Effector memory CD4-positive, alpha-beta T cell (primary cell): ENCODE results near the gene ELAVL2.

Source experiments
- DNase-seq, 3 donors: peaks; one replicate each; pipeline ENCODE4 v3.0.0-alpha.2; 2020
- H3K27ac ChIP-seq: 2 replicates; pipeline ENCODE4 v1.7.0; 2013; ENCODE audit warnings: mild to moderate bottlenecking, low read length, moderate library complexity; ENCODE audit not compliant: insufficient read depth, poor library complexity, severe bottlenecking
- H3K27me3 ChIP-seq: replicated peaks from 2 replicates; pipeline ENCODE4 v1.7.0; 2013; ENCODE audit warnings: mild to moderate bottlenecking, low read length; ENCODE audit not compliant: insufficient read depth, control insufficient read depth, poor library complexity, severe bottlenecking
- H3K36me3 ChIP-seq: 2 replicates; pipeline ENCODE4 v1.7.0; 2013; ENCODE audit warnings: mild to moderate bottlenecking, low read length, moderate library complexity; ENCODE audit not compliant: control insufficient read depth, insufficient read depth
- H3K4me1 ChIP-seq: 2 replicates; pipeline ENCODE4 v1.7.0; 2013; ENCODE audit warnings: low read length, mild to moderate bottlenecking; ENCODE audit not compliant: control insufficient read depth, insufficient read depth, poor library complexity, severe bottlenecking
- H3K4me3 ChIP-seq: 2 replicates; pipeline ENCODE4 v1.7.0; 2013; ENCODE audit warnings: low read length, low read depth, mild to moderate bottlenecking; ENCODE audit not compliant: insufficient read depth, poor library complexity, severe bottlenecking
- H3K9me3 ChIP-seq: 2 replicates; pipeline ENCODE4 v1.7.0; 2013; ENCODE audit warnings: mild to moderate bottlenecking, low read length, moderate library complexity; ENCODE audit not compliant: control insufficient read depth

ELAVL2 gene

DNA sequence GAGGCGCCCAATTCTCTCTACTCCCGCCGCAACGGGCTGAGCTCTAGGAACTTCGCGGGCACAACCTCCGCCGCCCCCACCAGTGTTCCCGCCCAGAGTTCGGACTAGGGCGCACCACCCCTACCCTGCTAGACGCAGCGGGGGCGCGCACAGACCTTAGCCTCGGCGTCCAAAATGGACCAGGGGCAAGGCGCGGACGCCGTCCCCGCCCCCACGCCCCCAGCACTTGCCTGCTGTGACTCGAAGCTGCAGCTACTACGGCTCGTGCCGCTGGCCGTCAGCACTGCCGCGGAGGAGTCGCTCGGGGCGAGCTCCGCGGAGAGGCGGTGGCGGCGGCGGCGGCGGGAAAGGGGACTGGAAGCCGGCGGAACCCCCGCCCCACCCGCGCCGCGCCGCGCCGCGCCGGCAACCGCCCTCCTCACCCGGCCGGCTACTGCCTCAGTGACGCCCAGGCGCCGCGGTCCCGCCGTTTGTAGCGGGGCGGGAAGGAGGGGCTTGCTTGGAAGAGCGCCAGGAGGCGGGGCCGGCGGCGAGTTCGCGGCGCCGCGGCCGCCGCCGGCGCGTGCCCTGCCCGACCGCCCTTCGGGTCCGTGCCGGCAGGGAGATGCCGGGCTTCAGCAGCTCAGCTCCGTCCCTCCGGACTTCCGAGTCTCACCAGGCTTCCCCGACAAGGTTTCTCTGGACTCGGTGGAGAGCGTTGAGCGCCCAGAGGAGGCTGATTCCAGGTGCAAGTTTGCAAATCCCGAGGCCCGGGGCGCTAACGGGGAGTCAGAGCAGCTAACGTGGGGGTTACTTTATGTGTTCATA, 4.5 kb downstream of the ELAVL2 start:
- Histone ChIP-seq H3K9me3 (no peaks in the 10 kb centered on the region), H3K27ac (no peak overlapping the region), H3K4me1 (no peaks in the 10 kb centered on the region), H3K4me3 (no peak overlapping the region), H3K36me3 (no peaks in the 10 kb centered on the region), H3K27me3 (peaks cover 17% of the 10 kb centered on the region)
- no peak for DNase-seq

DNA sequence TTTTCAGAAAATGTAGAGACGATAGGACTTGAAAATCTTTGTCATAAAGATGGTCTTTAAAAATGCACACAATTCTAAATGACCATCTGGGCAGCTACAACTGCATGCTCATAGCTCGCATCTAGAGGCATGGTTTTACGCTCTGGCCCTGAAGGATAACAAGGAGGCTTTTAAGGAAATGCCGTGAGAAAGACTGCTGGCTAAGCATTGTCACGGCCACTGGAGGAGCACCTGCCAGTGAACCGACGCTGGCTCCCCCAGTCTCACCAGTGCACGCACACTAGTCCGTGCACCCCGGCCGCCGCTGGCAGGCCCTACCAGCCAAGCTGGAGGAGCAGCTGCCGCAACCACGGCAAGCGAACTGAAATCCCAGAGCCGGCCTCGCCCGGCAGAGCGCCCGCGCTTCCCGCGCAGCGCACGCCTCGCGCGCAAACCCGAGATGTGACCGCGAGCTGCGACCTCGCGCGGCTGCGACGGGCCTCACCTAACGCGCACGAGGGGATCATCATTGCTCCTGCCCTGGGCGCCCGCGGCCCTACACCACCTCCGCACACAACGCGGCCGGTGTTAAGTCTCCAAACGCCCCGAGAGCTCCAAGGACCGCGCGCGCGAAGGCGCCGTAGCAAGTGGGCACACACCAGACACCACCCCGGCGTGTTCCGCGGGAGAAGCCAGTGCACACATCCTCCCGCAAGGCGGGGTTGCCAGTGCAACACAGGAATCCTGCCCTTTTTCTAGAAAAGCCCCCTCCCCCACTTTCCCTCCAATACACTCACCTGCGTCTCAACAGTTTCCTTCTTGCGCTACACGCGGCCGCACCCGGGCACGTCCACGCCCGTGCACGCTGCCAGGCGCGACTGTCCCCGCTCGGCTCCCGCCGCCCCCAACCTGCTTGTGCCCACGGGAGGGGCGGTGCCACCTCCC, 5.3 kb downstream of the ELAVL2 start:
- no peak overlapping the region for H3K27ac ChIP-seq
- H3K4me1 ChIP-seq = no peaks in the 10 kb centered on the region
- no peaks in the 10 kb centered on the region for H3K36me3 ChIP-seq
- no peak for DNase-seq
- H3K4me3 ChIP-seq = no peak overlapping the region
- H3K27me3 ChIP-seq = peaks cover 17% of the 10 kb centered on the region
- H3K9me3 ChIP-seq = no peaks in the 10 kb centered on the region

DNA sequence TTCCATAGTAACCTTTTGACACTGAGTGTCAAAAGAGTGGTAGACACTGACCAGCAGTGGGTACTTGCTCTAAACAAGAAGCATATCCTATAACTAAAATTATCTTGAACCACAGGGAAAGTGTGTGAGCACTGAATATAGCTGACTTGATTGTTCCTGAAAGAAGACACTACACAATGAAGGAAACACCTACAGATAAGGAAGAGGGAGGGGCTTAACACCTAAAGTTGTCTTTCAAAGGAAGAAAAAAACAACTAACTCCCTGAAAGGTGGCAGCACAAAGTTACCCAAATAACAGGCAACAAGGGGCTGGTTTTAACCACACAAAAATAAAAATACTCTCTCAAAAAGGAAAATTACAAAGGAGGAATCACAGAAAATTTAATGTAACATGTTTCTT, 6.6 kb downstream of the ELAVL2 start:
- Histone ChIP-seq H3K4me1 (no peaks in the 10 kb centered on the region), H3K9me3 (no peaks in the 10 kb centered on the region), H3K27me3 (peaks cover 13% of the 10 kb centered on the region), H3K4me3 (no peak overlapping the region), H3K36me3 (no peaks in the 10 kb centered on the region), H3K27ac (no peak overlapping the region)
- DNase-seq = no peak

DNA sequence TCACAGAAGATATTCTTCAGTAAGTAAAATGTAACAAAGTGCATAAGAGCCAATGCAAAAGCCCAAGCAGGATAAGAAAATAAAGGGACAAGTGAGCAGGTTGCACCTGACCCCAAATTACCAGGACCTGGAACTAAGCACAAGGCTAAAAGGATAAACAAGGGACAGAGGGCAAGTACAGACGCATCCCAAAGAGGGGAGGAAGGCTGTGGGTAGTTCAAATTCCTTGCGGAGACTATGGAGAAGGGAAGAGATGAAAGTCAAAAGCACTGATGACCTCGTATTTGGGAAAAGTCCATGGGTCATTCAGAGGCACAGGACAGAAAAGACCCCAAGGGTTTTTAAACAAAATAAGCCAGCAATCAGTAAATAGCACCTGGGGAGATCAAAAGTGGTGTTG, 11.8 kb downstream of the ELAVL2 start:
- Histone ChIP-seq H3K4me1 (no peaks in the 10 kb centered on the region), H3K36me3 (no peaks in the 10 kb centered on the region), H3K27me3 (no peaks in the 10 kb centered on the region), H3K9me3 (no peaks in the 10 kb centered on the region), H3K27ac (no peak overlapping the region), H3K4me3 (no peak overlapping the region)
- DNase-seq = no peak

DNA sequence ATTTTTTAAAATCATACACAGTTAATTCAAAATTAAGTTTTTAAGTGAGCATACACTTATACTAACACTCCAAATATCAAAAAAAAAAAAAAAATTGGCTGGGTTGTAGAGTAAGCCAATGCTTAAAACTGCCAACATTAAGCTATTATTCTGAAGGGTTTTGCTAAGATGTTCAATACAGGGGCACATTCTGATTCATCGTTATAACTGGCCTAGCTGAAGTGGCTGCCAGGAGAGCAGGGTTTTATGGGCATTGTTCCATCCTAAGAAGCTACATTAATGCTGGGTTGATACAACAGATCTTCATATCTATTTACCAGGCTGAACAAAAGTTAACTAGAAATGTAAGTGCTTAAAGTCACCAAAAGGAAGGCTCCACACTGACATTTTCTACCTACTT, 13.4 kb downstream of the ELAVL2 start:
- Histone ChIP-seq H3K9me3 (no peaks in the 10 kb centered on the region), H3K27me3 (no peaks in the 10 kb centered on the region), H3K4me3 (no peak overlapping the region), H3K4me1 (no peaks in the 10 kb centered on the region), H3K27ac (no peak overlapping the region), H3K36me3 (no peaks in the 10 kb centered on the region)
- DNase-seq = no peak

DNA sequence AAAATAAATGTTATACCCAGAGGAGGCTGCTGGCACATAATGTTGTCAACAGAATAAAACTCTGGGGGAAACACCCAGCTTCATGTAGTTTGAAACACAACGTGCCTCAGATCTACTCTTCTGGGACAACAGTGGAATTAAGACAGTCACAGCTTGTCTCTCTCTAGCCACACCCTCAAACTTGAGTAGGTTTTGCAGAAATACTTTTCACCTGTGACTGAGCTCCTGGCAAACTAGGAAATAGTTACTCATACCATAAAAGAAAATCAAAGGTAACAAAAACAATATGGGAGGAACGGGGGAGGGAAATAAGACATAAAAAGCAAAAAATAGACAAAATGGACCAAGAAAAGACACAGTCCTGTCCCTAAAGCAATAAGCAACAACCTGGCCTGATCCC, 14.4 kb downstream of the ELAVL2 start:
- H3K4me1 ChIP-seq = no peaks in the 10 kb centered on the region
- DNase-seq = no peak
- H3K9me3 ChIP-seq = no peaks in the 10 kb centered on the region
- no peaks in the 10 kb centered on the region for H3K36me3 ChIP-seq
- no peak overlapping the region for H3K4me3 ChIP-seq
- no peaks in the 10 kb centered on the region for H3K27me3 ChIP-seq
- H3K27ac ChIP-seq = no peak overlapping the region

DNA sequence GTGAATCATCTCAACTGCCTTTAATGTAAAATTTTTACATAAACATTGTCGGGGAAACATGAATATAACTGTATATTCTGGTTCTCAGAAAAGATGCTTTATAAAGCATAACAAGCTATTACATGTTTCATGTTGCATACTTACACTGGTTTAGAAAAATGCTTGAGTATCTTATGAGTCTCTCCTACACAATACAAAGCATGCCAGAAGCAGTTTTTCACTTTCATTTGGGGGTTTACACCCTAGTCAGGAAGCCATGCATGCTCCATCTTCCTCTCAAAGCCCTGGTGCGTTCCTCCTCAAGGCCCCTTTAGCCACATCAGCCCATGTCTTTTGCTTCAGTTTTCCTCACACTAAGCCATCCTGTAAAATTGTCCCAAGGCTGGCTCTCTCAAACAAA, 22.8 kb downstream of the ELAVL2 start:
- Histone ChIP-seq H3K4me3 (no peak overlapping the region), H3K9me3 (no peaks in the 10 kb centered on the region), H3K27ac (no peak overlapping the region), H3K36me3 (no peaks in the 10 kb centered on the region), H3K4me1 (no peaks in the 10 kb centered on the region), H3K27me3 (no peaks in the 10 kb centered on the region)
- no peak for DNase-seq

DNA sequence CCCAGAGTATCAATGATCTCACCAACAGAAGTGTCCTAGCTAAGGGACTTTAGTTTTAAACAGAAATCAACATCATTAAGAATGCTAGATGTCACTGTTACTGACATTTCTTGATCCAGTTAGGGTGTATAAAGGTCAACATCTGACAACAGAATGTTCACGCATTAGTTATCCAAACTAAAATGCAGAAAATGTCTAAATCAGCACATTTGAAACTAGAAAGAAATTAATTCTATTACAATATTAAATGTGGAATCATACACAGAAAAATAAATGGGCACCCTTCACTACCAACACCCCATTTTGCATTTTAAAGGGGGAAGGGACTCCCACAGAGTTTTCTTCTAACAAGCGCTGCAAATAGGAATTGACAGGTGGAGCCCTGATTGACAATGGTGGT, 24.5 kb downstream of the ELAVL2 start:
- Histone ChIP-seq H3K9me3 (no peaks in the 10 kb centered on the region), H3K27ac (no peak overlapping the region), H3K4me1 (no peaks in the 10 kb centered on the region), H3K27me3 (no peaks in the 10 kb centered on the region), H3K4me3 (no peak overlapping the region), H3K36me3 (no peaks in the 10 kb centered on the region)
- DNase-seq = no peak

DNA sequence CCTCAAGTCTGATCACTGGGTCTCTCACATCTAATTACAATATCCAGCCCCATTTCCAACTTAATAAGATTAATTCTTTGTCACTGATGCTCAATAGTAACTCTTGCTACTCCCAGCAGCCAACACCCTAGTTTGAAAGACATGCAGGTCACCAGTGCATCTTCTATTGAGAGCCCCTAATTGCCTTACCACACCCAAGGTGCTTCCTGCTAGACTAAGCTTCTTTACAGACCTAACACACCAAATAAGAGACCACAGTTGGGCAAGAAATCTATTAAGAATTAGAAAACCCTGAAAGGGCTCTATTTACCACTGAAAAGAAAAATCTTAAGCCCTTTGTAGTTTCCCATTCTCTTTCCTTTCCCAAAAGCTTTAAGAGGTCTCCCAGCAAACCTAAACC, 26.5 kb downstream of the ELAVL2 start:
- Histone ChIP-seq H3K4me3 (no peak overlapping the region), H3K4me1 (no peaks in the 10 kb centered on the region), H3K36me3 (no peaks in the 10 kb centered on the region), H3K27ac (no peak overlapping the region), H3K9me3 (no peaks in the 10 kb centered on the region), H3K27me3 (no peaks in the 10 kb centered on the region)
- DNase-seq = no peak

DNA sequence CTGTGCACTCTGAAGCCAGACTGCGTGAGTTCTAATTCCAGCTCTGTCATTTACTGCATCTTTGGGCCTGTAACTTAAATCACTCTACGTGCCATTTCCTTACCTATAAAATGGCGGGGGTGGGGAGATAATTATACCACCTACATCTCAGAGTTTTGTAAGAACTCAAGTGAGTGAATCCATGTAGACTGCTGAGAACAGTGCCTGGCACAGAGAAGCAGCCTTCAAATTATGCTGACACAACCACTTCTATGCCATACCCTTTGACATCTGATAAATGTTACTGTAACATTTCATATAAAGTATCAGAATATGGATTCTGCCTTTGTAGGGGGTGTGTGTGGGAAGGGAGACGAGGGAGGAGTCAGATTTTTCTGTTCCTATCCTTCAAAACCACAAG, 27.7 kb downstream of the ELAVL2 start:
- no peak overlapping the region for H3K27ac ChIP-seq
- H3K4me3 ChIP-seq = no peak overlapping the region
- no peaks in the 10 kb centered on the region for H3K9me3 ChIP-seq
- H3K27me3 ChIP-seq = no peaks in the 10 kb centered on the region
- H3K4me1 ChIP-seq = no peaks in the 10 kb centered on the region
- no peak for DNase-seq
- H3K36me3 ChIP-seq = no peaks in the 10 kb centered on the region
